ENCODE measurements around the gene TMUB2. TPM values are rescaled to one million over a fixed set of nuclear protein-coding genes. Genes with fewer than 3 reads are reported as not detected.

TMUB2 gene
- total and polyA plus RNA-seq, 9 of the 15 experiments (the other 6 are each of a cell fraction or from before 2014, with no cell fraction given), result 4.1 to 29.8 (median 16.3) TPM

- no peak for TF ChIP-seq MBD1 (CRISPR knock-in tag; IDR thresholded peaks at IDR 0.05)
- TF ChIP-seq RHOXF2B (CRISPR knock-in tag; conservative IDR thresholded peaks at IDR 0.05), result no peak
- TF ChIP-seq NRF1 (conservative IDR thresholded peaks at IDR 0.05 in 1 of 2, IDR thresholded peaks at IDR 0.05 in 1 of 2), result peak; percentile 73 to 76
- TF ChIP-seq SMARCE1 (IDR thresholded peaks at IDR 0.05), result no peak
- TF ChIP-seq BRF1 (IDR thresholded peaks at IDR 0.05; ENCODE audit: borderline replicate concordance, extremely low read depth, insufficient read length), result no peak
- TF ChIP-seq KDM4B (IDR thresholded peaks at IDR 0.05; ENCODE audit: borderline replicate concordance in 2 of 2, low read depth in 1 of 2), result no peak
- TF ChIP-seq THAP12 (CRISPR knock-in tag; IDR thresholded peaks at IDR 0.05), result no peak
- no peak for TF ChIP-seq ZNF551 (CRISPR knock-in tag; IDR thresholded peaks at IDR 0.05)
- TF ChIP-seq DNMT1 (IDR thresholded peaks at IDR 0.05), result no peak
- TF ChIP-seq ADNP (tag; IDR thresholded peaks at IDR 0.05), result no peak
- peak; percentile 58; the same call in 1 of the 2 replicates for TF ChIP-seq CTBP1 (IDR thresholded peaks at IDR 0.05; ENCODE audit: borderline replicate concordance)
- no peak for TF ChIP-seq HEY1 (CRISPR knock-in tag; IDR thresholded peaks at IDR 0.05; ENCODE audit: borderline replicate concordance)
- TF ChIP-seq ZNF395 (CRISPR knock-in tag; IDR thresholded peaks at IDR 0.05), result peak; percentile 95
- TF ChIP-seq TEAD1 (CRISPR knock-in tag; IDR thresholded peaks at IDR 0.05), result no peak
- peak; percentile 22 for TF ChIP-seq ASH1L (IDR thresholded peaks at IDR 0.05; ENCODE audit: borderline replicate concordance, low read depth, partially characterized antibody)
- no peak for TF ChIP-seq ZNF431 (CRISPR knock-in tag; IDR thresholded peaks at IDR 0.05)
- peak; percentile 70; the same call in 1 of the 2 replicates for TF ChIP-seq ZNF175 (CRISPR knock-in tag; IDR thresholded peaks at IDR 0.05; ENCODE audit: low read depth)
- TF ChIP-seq MCM3 (IDR thresholded peaks at IDR 0.05), result no peak
- TF ChIP-seq ETS1 (conservative IDR thresholded peaks at IDR 0.05; ENCODE audit: control insufficient read depth, low read depth, low read length), result peak; percentile 50; the same call in 1 of the 2 replicates
- no peak for TF ChIP-seq RAD21 (CRISPR knock-in tag; conservative IDR thresholded peaks at IDR 0.05 in 1 of 2, IDR thresholded peaks at IDR 0.05 in 1 of 2)
- no peak for TF ChIP-seq DACH1 (IDR thresholded peaks at IDR 0.05; ENCODE audit: partially characterized antibody)
Observed at GRCh38 chr17:44199553-44200477, 13.0 kb downstream of the TMUB2 start, which contains the start of gene ATXN7L3 (continued).

All from K562 (cell line).